ENCODE results near the gene HSPBP1.

The HSPBP1 gene

DNA sequence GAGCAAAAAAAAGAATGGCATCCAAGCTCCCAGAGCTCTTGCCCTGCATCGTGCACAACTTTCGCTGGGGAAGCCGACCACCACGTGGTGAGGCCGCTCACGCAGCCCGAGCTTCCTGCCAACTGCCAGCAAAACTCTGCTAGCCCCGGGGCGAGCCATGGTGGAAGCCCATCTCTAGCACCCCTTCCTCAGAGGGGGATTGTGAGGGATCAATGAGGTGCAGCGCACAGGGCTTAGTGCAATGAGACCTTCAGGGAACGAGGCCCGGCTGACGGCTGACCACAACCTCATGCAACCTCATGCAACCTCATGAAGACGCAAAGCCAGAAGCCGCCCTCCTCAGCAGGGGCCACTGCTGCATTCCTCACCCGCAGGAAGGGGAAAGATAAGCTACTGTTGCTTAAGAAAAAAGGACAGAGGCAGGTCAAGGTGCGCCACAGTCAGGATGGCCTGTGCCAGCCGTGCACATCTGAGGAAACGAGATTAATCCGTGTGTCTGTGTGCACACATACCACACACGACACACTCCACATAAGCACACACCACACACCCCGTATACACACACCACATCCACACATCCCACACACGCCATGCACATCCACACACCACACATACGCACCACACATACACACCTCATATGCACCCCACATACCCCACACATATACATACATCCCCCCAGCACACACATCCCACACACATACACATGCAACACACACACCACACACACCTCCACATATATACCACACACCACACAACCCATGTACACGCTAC lies 9.6 kb downstream of the HSPBP1 start:
- peaks cover 12% of the 10 kb centered on the region; the same call in 1 of the 2 replicates for H3K36me3 ChIP-seq (ENCODE audit: control insufficient read depth, insufficient read depth, low read length)

DNA sequence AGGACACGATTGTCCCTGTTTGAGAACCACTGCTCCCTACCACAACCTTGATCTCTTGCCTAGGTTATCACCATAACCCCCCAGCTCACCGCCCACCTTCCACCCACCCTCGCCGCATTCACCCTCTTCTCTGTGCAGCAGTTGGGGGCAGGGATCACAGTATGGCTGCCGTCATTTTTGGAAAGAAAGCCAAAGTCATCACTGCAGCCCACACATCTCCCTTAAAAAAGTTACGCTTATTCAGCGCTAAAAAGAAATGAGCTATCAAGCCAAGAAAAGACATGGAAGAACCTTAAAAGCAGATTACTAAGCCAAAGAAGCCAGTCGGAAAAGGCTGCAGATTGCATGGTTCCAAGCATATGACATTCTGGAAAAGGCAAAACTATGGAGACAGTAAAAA lies 10.6 kb downstream of the HSPBP1 start:
- no peak overlapping the region for H3K9ac ChIP-seq (ENCODE audit: low read length)
- H3K4me1 ChIP-seq (ENCODE audit: control insufficient read depth, insufficient read depth, low read length): no peaks in the 10 kb centered on the region; the same call in 1 of the 2 replicates
- H3K9me3 ChIP-seq (ENCODE audit: control insufficient read depth, insufficient read depth, low read depth, low read length): peaks cover 7% of the 10 kb centered on the region; the same call in 1 of the 2 replicates
- no peaks in the 10 kb centered on the region for H3K27me3 ChIP-seq (ENCODE audit: control insufficient read depth, insufficient read depth, low read length)
- H3K4me3 ChIP-seq (ENCODE audit: low read depth, low read length): no peak overlapping the region
- H3K36me3 ChIP-seq (ENCODE audit: control insufficient read depth, insufficient read depth, low read length): peaks cover 12% of the 10 kb centered on the region; the same call in 1 of the 2 replicates
- H3K27ac ChIP-seq (ENCODE audit: low read depth, low read length): no peak overlapping the region

More for the DNA sequence above, 9.6 kb downstream of the HSPBP1 start:
- H3K4me3 ChIP-seq (ENCODE audit: low read depth, low read length): no peak overlapping the region
- H3K4me1 ChIP-seq (ENCODE audit: control insufficient read depth, insufficient read depth, low read length): no peaks in the 10 kb centered on the region; the same call in 1 of the 2 replicates
- no peak overlapping the region for H3K9ac ChIP-seq (ENCODE audit: low read length)
- H3K27me3 ChIP-seq (ENCODE audit: control insufficient read depth, insufficient read depth, low read length): no peaks in the 10 kb centered on the region
- no peak overlapping the region for H3K27ac ChIP-seq (ENCODE audit: low read depth, low read length)
- peaks cover 7% of the 10 kb centered on the region; the same call in 1 of the 2 replicates for H3K9me3 ChIP-seq (ENCODE audit: control insufficient read depth, insufficient read depth, low read depth, low read length)

DNA sequence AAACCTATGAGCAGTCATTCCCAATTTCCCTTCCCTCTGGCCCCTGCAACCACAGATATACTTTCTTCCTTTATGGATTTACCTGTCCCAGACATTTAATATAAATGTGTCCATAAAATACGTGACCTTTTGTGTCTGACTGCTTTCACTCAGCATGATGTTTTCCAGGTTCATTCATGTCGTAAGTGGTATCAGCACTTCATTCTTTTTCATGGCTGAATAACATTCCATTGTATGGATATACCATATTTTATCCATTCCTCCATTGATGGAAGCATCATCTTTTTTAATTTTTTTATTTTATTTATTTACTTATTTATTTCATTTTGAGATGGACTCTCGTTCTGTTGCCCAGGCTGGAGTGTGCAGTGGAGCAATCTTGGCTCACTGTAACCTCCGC lies 13.1 kb downstream of the HSPBP1 start:
- no peaks in the 10 kb centered on the region for H3K36me3 ChIP-seq (ENCODE audit: control insufficient read depth, insufficient read depth, low read length)

DNA sequence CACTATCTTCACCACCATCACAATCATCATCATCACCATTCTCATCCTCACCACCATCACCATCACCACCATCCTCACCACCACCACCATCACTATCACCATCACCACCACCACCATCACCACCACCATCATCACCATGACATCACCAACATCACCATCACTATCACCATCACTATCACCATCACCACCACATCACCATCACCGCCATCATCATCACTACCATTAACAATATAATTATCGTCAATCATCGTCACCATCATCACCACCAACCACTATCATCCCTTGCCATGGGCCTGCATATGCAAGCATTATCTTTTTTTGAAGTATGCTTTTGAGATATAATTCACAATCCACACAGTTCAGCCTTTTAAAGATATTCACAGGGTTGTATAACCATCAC lies 13.5 kb downstream of the HSPBP1 start:
- Histone ChIP-seq H3K9ac (ENCODE audit: low read length) (no peak overlapping the region), H3K4me1 (ENCODE audit: control insufficient read depth, insufficient read depth, low read length) (no peaks in the 10 kb centered on the region; the same call in 1 of the 2 replicates), H3K4me3 (ENCODE audit: low read depth, low read length) (no peak overlapping the region), H3K36me3 (ENCODE audit: control insufficient read depth, insufficient read depth, low read length) (no peaks in the 10 kb centered on the region), H3K27ac (ENCODE audit: low read depth, low read length) (no peak overlapping the region), H3K27me3 (ENCODE audit: control insufficient read depth, insufficient read depth, low read length) (no peaks in the 10 kb centered on the region), H3K9me3 (ENCODE audit: control insufficient read depth, insufficient read depth, low read depth, low read length) (peaks cover 7% of the 10 kb centered on the region; the same call in 1 of the 2 replicates)

More for the DNA sequence above, 13.1 kb downstream of the HSPBP1 start:
- no peak overlapping the region for H3K4me3 ChIP-seq (ENCODE audit: low read depth, low read length)
- no peaks in the 10 kb centered on the region; the same call in 1 of the 2 replicates for H3K4me1 ChIP-seq (ENCODE audit: control insufficient read depth, insufficient read depth, low read length)
- H3K9ac ChIP-seq (ENCODE audit: low read length): no peak overlapping the region
- no peaks in the 10 kb centered on the region for H3K27me3 ChIP-seq (ENCODE audit: control insufficient read depth, insufficient read depth, low read length)
- no peak overlapping the region for H3K27ac ChIP-seq (ENCODE audit: low read depth, low read length)
- peaks cover 7% of the 10 kb centered on the region; the same call in 1 of the 2 replicates for H3K9me3 ChIP-seq (ENCODE audit: control insufficient read depth, insufficient read depth, low read depth, low read length)

DNA sequence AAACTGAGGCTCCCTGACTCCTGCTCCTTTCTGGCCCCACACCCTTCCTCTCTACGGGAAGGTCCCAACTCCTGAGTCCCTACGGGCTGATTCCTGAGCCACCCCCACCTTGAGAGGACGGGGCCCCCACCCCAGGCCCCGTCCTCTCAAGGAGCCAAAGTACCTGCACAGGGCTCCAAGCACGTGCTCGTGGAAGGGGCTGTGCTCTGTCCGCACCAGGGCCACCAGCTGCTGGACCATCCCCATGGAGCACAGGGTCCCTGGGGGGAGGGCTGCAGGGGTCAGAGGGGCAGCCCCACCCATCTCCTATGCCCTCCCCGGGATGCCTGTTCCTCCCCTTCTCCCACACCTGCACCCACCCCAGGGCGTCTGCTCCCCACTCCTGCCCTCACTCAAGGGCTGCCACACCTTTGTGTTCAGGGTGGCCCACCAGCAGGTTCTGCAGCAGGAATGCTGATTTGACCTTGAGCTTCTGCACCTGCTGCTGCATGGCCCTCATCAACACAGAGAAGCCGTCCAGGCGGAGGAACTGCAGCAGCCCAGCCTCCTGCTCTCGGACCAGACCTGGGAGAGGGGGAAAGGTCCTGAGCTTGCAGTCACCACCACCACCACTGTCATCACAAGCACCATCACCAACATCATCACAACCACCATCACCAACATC lies 14.1 kb downstream of the HSPBP1 start:
- H3K9ac ChIP-seq (ENCODE audit: low read length): no peak overlapping the region
- no peak overlapping the region for H3K27ac ChIP-seq (ENCODE audit: low read depth, low read length)
- H3K4me3 ChIP-seq (ENCODE audit: low read depth, low read length): no peak overlapping the region
- no peaks in the 10 kb centered on the region for H3K36me3 ChIP-seq (ENCODE audit: control insufficient read depth, insufficient read depth, low read length)
- no peaks in the 10 kb centered on the region for H3K27me3 ChIP-seq (ENCODE audit: control insufficient read depth, insufficient read depth, low read length)
- H3K4me1 ChIP-seq (ENCODE audit: control insufficient read depth, insufficient read depth, low read length): no peaks in the 10 kb centered on the region; the same call in 1 of the 2 replicates
- H3K9me3 ChIP-seq (ENCODE audit: control insufficient read depth, insufficient read depth, low read depth, low read length): peaks cover 7% of the 10 kb centered on the region; the same call in 1 of the 2 replicates

DNA sequence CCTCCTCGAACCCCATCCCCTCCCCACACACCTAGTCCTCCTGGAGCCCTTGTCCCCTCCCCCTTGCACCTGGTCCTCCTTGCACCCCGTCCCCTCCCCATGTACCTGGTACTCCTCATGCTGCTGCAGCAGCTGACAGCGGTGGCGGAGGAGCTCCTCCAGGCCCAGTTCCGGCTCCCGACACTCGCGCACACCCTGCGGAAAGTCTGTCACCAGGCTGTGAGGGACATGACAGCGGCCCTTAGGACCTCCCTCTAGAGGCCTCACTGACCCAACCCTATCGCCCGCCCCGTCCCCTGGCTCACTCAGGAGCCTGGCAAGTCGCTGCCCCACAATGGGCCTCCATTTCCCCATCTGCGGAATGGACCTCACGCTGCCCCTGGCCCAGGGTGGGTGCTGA lies 14.7 kb downstream of the HSPBP1 start:
- no peaks in the 10 kb centered on the region for H3K27me3 ChIP-seq (ENCODE audit: control insufficient read depth, insufficient read depth, low read length)
- H3K9me3 ChIP-seq (ENCODE audit: control insufficient read depth, insufficient read depth, low read depth, low read length): peaks cover 7% of the 10 kb centered on the region; the same call in 1 of the 2 replicates
- H3K9ac ChIP-seq (ENCODE audit: low read length): no peak overlapping the region
- no peaks in the 10 kb centered on the region for H3K36me3 ChIP-seq (ENCODE audit: control insufficient read depth, insufficient read depth, low read length)
- H3K4me3 ChIP-seq (ENCODE audit: low read depth, low read length): no peak overlapping the region
- H3K27ac ChIP-seq (ENCODE audit: low read depth, low read length): no peak overlapping the region
- H3K4me1 ChIP-seq (ENCODE audit: control insufficient read depth, insufficient read depth, low read length): no peaks in the 10 kb centered on the region

DNA sequence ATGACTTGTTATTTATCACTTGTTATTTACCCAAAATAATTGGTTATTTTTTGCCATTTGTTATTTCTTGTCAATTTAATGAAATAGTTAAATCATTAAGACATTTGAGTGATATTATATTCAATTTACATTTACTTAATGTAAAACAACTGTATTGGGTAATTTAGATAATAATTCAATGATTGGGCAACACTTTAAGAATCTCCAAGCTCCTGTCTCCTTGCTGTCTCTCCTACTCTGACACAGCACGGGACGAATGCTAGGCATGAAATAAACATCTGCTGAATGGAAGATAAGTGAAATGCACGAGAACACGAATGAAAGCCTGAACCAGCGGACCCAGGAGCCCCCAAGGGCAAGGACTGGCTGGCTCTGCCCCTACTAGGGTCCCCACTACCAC lies 15.4 kb downstream of the HSPBP1 start:
- Histone ChIP-seq H3K9me3 (ENCODE audit: control insufficient read depth, insufficient read depth, low read depth, low read length) (peaks cover 7% of the 10 kb centered on the region; the same call in 1 of the 2 replicates), H3K4me3 (ENCODE audit: low read depth, low read length) (no peak overlapping the region), H3K9ac (ENCODE audit: low read length) (no peak overlapping the region), H3K27ac (ENCODE audit: low read depth, low read length) (no peak overlapping the region), H3K36me3 (ENCODE audit: control insufficient read depth, insufficient read depth, low read length) (no peaks in the 10 kb centered on the region), H3K27me3 (ENCODE audit: control insufficient read depth, insufficient read depth, low read length) (no peaks in the 10 kb centered on the region), H3K4me1 (ENCODE audit: control insufficient read depth, insufficient read depth, low read length) (0 out of 2 replicates have a peak, but pooled peaks cover 2% of the 10 kb centered on the region)

DNA sequence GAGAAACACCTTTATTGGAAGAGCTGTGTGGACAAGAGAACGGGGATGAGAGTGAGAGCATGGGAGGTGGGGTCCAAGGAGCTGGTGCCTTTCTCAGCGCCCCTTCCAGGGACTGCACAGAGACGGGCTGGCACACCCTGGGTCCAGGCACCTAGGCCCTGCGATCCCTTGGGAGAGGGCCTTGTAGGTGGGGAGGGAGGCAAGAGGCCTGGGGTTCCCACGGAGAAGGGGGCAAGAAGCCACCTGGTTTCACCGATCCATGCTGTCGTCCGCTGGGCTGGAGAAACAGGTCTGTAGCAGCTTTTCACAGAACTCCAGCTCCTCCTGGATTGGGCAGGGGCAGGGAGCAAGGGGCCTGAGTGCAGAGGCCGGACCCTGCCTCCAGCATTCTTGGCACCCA lies 17.6 kb downstream of the HSPBP1 start:
- Histone ChIP-seq H3K27me3 (ENCODE audit: control insufficient read depth, insufficient read depth, low read length) (no peaks in the 10 kb centered on the region), H3K36me3 (ENCODE audit: control insufficient read depth, insufficient read depth, low read length) (no peaks in the 10 kb centered on the region), H3K9me3 (ENCODE audit: control insufficient read depth, insufficient read depth, low read depth, low read length) (peaks cover 7% of the 10 kb centered on the region; the same call in 1 of the 2 replicates), H3K4me1 (ENCODE audit: control insufficient read depth, insufficient read depth, low read length) (peaks cover 4% of the 10 kb centered on the region), H3K9ac (ENCODE audit: low read length) (no peak overlapping the region), H3K27ac (ENCODE audit: low read depth, low read length) (no peak overlapping the region), H3K4me3 (ENCODE audit: low read depth, low read length) (no peak overlapping the region)

DNA sequence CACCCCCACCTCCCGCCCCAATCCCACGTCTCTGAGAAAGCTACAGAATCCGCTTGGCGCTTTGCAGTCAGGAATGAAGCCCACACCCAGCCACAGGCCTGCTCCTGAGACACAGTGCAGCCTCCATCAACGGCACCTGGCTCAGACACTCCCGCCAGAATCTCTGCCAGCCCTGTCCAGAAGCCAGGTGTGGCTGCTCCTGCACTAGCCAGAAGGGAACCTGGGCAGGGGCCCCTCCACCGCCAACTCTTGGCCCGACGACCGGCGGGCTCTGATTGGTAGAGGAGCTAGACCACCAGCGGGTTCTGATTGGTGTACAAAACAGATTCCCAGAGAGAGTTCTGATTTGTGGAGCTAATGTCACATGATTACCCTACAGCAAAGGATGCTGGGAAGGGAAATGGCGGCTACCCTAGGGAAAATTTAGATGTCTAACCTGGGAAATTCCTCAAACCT lies 18.2 kb downstream of the HSPBP1 start:
- Histone ChIP-seq H3K9ac (ENCODE audit: low read length) (no peak overlapping the region), H3K27me3 (ENCODE audit: control insufficient read depth, insufficient read depth, low read length) (no peaks in the 10 kb centered on the region), H3K4me3 (ENCODE audit: low read depth, low read length) (no peak overlapping the region), H3K27ac (ENCODE audit: low read depth, low read length) (no peak overlapping the region), H3K9me3 (ENCODE audit: control insufficient read depth, insufficient read depth, low read depth, low read length) (peaks cover 5% of the 10 kb centered on the region; the same call in 1 of the 2 replicates), H3K4me1 (ENCODE audit: control insufficient read depth, insufficient read depth, low read length) (peaks cover 10% of the 10 kb centered on the region), H3K36me3 (ENCODE audit: control insufficient read depth, insufficient read depth, low read length) (no peaks in the 10 kb centered on the region)

DNA sequence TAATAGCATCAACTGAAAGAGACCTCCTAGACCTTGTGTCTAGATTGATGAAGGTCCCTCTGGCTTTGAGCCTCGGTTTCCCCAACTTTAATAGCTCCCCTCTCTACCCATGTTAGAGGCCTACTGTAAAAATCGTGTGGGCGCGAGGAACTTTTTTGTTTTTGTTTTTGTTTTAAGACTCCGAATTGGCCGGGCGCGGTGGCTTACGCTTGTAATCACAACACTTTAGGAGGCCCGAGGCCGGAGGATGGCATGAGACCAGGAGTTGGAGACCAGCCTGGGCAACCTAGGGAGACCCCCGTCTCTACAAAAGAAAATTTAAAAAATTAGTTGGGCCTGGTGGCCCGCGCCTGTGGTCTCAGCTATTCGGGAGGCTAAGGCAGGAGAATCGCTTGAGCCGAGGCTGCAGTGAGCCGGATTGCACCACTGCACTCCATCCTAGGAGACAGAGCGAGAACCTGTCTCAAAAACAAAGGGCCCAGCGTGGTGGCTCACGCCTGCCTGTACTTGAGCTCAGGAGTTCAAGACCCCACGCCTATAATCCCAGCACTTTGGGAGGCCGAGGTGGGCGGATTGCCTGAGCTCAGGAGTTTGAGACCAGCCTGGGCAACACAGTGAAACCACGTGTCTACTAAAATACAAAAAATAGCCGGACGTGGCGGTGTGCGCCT lies 20.2 kb downstream of the HSPBP1 start:
- Histone ChIP-seq H3K9ac (ENCODE audit: low read length) (peak overlapping the region; percentile 76), H3K36me3 (ENCODE audit: control insufficient read depth, insufficient read depth, low read length) (no peaks in the 10 kb centered on the region)

More for the DNA sequence above, 20.2 kb downstream of the HSPBP1 start:
- no peaks in the 10 kb centered on the region for H3K9me3 ChIP-seq (ENCODE audit: control insufficient read depth, insufficient read depth, low read depth, low read length)
- peak overlapping the region; percentile 79 for H3K27ac ChIP-seq (ENCODE audit: low read depth, low read length)
- H3K27me3 ChIP-seq (ENCODE audit: control insufficient read depth, insufficient read depth, low read length): no peaks in the 10 kb centered on the region
- H3K4me1 ChIP-seq (ENCODE audit: control insufficient read depth, insufficient read depth, low read length): peaks cover 29% of the 10 kb centered on the region
- H3K4me3 ChIP-seq (ENCODE audit: low read depth, low read length): peak overlapping the region; percentile 98
